ENCODE results near the gene COG4. TPM values are rescaled to one million over a fixed set of nuclear protein-coding genes. Genes with fewer than 3 reads are reported as not detected.

COG4 gene
- polyA plus RNA-seq, 2 of the 4 experiments (the other 2 are of a cell fraction) = 42.7 to 48.2 TPM

GRCh38 chr16:70455910-70456309 is 67.4 kb downstream of the COG4 start:
- H3K27ac ChIP-seq = no peak overlapping the region
- peaks cover 12% of the 10 kb centered on the region; the same call in 2 of the 3 replicates for H3K4me1 ChIP-seq
- FAIRE-seq (no peak), DNase-seq (ENCODE audit: low read depth in 1 of 2, low spot score in 1 of 2) (peak in 1 of 2 experiments; percentile 24), ATAC-seq (no peak)
- ChIA-PET CTCF (interaction anchor here (0.7 to 1.5 kb wide), 4 partner anchors 9 to 21 kb away, joined by 3 to 5 read pairs (median 3); no protein-coding TSS in a partner anchor), POLR2A (interaction anchor here (0.9 kb wide), 1 partner anchor 47 kb away, joined by 4 read pairs; no protein-coding TSS in a partner anchor)
- no peaks in the 10 kb centered on the region for H3K9me3 ChIP-seq
- H3K4me3 ChIP-seq = no peak overlapping the region
- 78% methylated on average over 7 of the region's 7 CpGs for WGBS (ENCODE audit: missing lambda C conversion rate)
- H3K4me2 ChIP-seq = peak overlapping the region; percentile 95; the same call in 1 of the 3 replicates
- TF ChIP-seq GATA3 (IDR thresholded peaks at IDR 0.05; ENCODE audit: borderline replicate concordance) = no peak
- 0 out of 3 replicates have a peak, but pooled peaks have one; percentile 7 for TF ChIP-seq SMC3 (IDR thresholded peaks at IDR 0.05)
- TF ChIP-seq, protein P1, sequence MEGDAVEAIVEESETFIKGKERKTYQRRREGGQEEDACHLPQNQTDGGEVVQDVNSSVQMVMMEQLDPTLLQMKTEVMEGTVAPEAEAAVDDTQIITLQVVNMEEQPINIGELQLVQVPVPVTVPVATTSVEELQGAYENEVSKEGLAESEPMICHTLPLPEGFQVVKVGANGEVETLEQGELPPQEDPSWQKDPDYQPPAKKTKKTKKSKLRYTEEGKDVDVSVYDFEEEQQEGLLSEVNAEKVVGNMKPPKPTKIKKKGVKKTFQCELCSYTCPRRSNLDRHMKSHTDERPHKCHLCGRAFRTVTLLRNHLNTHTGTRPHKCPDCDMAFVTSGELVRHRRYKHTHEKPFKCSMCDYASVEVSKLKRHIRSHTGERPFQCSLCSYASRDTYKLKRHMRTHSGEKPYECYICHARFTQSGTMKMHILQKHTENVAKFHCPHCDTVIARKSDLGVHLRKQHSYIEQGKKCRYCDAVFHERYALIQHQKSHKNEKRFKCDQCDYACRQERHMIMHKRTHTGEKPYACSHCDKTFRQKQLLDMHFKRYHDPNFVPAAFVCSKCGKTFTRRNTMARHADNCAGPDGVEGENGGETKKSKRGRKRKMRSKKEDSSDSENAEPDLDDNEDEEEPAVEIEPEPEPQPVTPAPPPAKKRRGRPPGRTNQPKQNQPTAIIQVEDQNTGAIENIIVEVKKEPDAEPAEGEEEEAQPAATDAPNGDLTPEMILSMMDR (IDR thresholded peaks at IDR 0.05) = 0 out of 3 replicates have a peak, but pooled peaks have one; percentile 10
- TF ChIP-seq RAD21 (conservative IDR thresholded peaks at IDR 0.05 in 1 of 2, IDR thresholded peaks at IDR 0.05 in 1 of 2) = peak in 1 of 2 experiments; percentile 27; a peak in 1 of 5 replicates

DNA sequence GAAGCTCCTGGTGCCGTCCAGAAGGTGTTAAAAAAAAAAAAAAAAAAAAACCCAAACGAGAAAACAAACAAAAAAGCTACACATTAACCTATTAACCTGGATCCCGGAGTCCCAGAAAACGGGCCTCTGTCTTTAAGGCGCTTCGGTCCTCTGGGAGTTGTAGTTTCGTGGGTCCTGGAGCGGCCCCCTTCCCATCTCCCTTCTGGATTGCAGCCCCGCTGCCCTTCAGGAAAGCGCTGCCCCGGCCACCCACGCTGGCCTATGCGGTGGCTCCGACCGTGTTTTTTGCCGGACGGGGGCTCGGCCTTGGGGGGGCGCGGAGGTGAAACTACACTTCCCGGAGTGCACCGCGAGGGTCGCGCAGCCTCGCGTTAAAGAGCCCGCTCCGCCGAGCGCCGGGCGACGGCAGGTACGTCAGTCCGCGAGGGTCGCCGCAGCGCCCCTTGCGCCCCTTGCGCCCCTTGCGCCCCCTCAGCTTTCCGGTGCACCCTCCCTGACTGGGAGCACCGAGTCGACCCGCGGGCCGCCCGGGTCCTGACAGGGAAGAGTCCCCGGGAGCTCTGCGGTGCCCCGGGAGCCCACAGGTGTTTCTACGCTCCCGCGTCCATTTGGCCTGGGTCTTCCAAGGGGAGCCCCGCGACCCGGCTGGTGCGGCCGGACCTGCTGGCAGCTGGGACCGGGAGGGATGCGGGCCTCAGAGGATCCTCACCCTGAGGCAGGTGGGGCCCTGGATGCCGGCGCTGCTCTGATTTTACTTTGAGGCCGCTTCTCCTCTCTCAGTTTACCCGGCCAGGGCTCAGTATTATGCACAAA is 68.9 kb downstream of the COG4 start, which contains the start of gene FCSK:
Gene FCSK, plus strand, starts transcription at position 374 of the 813 bp plus-strand sequence. CDS start 8,596 bp downstream, outside the sequence.
- FAIRE-seq (no peak), ATAC-seq (peak; percentile 94 to 96), DNase-seq (ENCODE audit: low read depth in 1 of 2, low spot score in 1 of 2) (peak; percentile 75 to 94)
- H3K4me3 ChIP-seq = peak within 1 kb of the TSS; percentile 80
- peak within 1 kb of the TSS; percentile 96 to 97 for H3K27ac ChIP-seq
- ChIA-PET POLR2A (interaction anchor here (0.6 to 2.2 kb wide), 9 partner anchors 15 to 752 kb away, joined by 3 to 27 read pairs (median 5); partner anchors contain the start of gene COG4), CTCF (interaction anchor here (0.7 to 3.8 kb wide), 10 partner anchors 15 to 128 kb away, joined by 3 to 16 read pairs (median 4); no protein-coding TSS in a partner anchor)
- WGBS (ENCODE audit: missing lambda C conversion rate) = under 1% methylated on average over 33 of the region's 67 CpGs
- H3K9me3 ChIP-seq = no peaks in the 10 kb centered on the region
- peak within 1 kb of the TSS; percentile 95 for H3K4me2 ChIP-seq
- peaks cover 12% of the 10 kb centered on the region; the same call in 2 of the 3 replicates for H3K4me1 ChIP-seq
- TF ChIP-seq RAD21 (conservative IDR thresholded peaks at IDR 0.05 in 1 of 2, IDR thresholded peaks at IDR 0.05 in 1 of 2) (0 out of 5 replicates have a peak, but pooled peaks of 1 of the 2 experiments have one; percentile 29), ZNF302 (CRISPR knock-in tag; IDR thresholded peaks at IDR 0.05) (0 out of 2 replicates have a peak, but pooled peaks have one; percentile 40), RFX5 (IDR thresholded peaks at IDR 0.05) (no peak), SMC3 (IDR thresholded peaks at IDR 0.05) (peak; percentile 8; the same call in 1 of the 3 replicates), HOXB5 (CRISPR knock-in tag; IDR thresholded peaks at IDR 0.05) (peak; percentile 82), ESRRA (IDR thresholded peaks at IDR 0.05; ENCODE audit: borderline replicate concordance, low read length) (no peak), PHF8 (IDR thresholded peaks at IDR 0.05; ENCODE audit: borderline replicate concordance, low read depth) (0 out of 2 replicates have a peak, but pooled peaks have one; percentile 15), KDM5A (IDR thresholded peaks at IDR 0.05) (0 out of 2 replicates have a peak, but pooled peaks have one; percentile 14), CHD2 (IDR thresholded peaks at IDR 0.05; ENCODE audit: low read length, partially characterized antibody) (peak; percentile 45), EHF (CRISPR knock-in tag; IDR thresholded peaks at IDR 0.05) (0 out of 2 replicates have a peak, but pooled peaks have one; percentile 75), HDAC2 (IDR thresholded peaks at IDR 0.05) (no peak), HOXB13 (CRISPR knock-in tag; IDR thresholded peaks at IDR 0.05; ENCODE audit: low read depth) (peak; percentile 71), ATOH8 (CRISPR knock-in tag; IDR thresholded peaks at IDR 0.05; ENCODE audit: low read depth) (0 out of 2 replicates have a peak, but pooled peaks have one; percentile 23), KDM1A (IDR thresholded peaks at IDR 0.05; ENCODE audit: low read depth) (no peak), FOXS1 (CRISPR knock-in tag; IDR thresholded peaks at IDR 0.05) (no peak), JUN (IDR thresholded peaks at IDR 0.05) (no peak), FOSL2 (IDR thresholded peaks at IDR 0.05) (no peak), FOSL2 (CRISPR knock-in tag; IDR thresholded peaks at IDR 0.05) (no peak), POLR2A (IDR thresholded peaks at IDR 0.05; ENCODE audit: low read length) (peak; percentile 48)
- TF ChIP-seq, protein P2, sequence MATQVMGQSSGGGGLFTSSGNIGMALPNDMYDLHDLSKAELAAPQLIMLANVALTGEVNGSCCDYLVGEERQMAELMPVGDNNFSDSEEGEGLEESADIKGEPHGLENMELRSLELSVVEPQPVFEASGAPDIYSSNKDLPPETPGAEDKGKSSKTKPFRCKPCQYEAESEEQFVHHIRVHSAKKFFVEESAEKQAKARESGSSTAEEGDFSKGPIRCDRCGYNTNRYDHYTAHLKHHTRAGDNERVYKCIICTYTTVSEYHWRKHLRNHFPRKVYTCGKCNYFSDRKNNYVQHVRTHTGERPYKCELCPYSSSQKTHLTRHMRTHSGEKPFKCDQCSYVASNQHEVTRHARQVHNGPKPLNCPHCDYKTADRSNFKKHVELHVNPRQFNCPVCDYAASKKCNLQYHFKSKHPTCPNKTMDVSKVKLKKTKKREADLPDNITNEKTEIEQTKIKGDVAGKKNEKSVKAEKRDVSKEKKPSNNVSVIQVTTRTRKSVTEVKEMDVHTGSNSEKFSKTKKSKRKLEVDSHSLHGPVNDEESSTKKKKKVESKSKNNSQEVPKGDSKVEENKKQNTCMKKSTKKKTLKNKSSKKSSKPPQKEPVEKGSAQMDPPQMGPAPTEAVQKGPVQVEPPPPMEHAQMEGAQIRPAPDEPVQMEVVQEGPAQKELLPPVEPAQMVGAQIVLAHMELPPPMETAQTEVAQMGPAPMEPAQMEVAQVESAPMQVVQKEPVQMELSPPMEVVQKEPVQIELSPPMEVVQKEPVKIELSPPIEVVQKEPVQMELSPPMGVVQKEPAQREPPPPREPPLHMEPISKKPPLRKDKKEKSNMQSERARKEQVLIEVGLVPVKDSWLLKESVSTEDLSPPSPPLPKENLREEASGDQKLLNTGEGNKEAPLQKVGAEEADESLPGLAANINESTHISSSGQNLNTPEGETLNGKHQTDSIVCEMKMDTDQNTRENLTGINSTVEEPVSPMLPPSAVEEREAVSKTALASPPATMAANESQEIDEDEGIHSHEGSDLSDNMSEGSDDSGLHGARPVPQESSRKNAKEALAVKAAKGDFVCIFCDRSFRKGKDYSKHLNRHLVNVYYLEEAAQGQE (IDR thresholded peaks at IDR 0.05) = peak; percentile 58; the same call in 1 of the 2 replicates
- TF ChIP-seq, protein P1 (IDR thresholded peaks at IDR 0.05) = peak; percentile 13; the same call in 1 of the 3 replicates
- TF ChIP-seq, protein P3, sequence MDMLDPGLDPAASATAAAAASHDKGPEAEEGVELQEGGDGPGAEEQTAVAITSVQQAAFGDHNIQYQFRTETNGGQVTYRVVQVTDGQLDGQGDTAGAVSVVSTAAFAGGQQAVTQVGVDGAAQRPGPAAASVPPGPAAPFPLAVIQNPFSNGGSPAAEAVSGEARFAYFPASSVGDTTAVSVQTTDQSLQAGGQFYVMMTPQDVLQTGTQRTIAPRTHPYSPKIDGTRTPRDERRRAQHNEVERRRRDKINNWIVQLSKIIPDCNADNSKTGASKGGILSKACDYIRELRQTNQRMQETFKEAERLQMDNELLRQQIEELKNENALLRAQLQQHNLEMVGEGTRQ (IDR thresholded peaks at IDR 0.05) = no peak
- TF ChIP-seq, protein P4, sequence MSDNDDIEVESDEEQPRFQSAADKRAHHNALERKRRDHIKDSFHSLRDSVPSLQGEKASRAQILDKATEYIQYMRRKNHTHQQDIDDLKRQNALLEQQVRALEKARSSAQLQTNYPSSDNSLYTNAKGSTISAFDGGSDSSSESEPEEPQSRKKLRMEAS (IDR thresholded peaks at IDR 0.05) = peak; percentile 63

Measured in A549 (cell line).